Measurements from ENCODE around the gene DAB2IP.

GRCh38 chr9:121785673-121786542, 134.5 kb downstream of the DAB2IP start:
- TF ChIP-seq CTCF (IDR thresholded peaks at IDR 0.05), result no peak
- no peak for TF ChIP-seq POLR2A (IDR thresholded peaks at IDR 0.05)
- TF ChIP-seq POLR2AphosphoS5 (IDR thresholded peaks at IDR 0.05), result no peak

Data from upper lobe of left lung (tissue), 4 donors.